K562 (cell line): ENCODE measurements around the gene ZMIZ1. TPM values are rescaled to one million over a fixed set of nuclear protein-coding genes. Genes with fewer than 3 reads are reported as not detected.
A peak's percentile ranks its signal among the peaks of the same experiment; 100 is the strongest.

Experiments
- CBFA2T2 ChIP-seq: fragments of 450-650 bp; conservative IDR thresholded peaks from 2 replicates; pipeline ENCODE4 v1.6.1; 2017; ENCODE audit warnings: mild to moderate bottlenecking
- E2F6 ChIP-seq, 2 experiments: IDR thresholded peaks; 2 replicates each; pipeline ENCODE4 v1.6.1; 2011; ENCODE audit warnings: borderline replicate concordance in 1 of 2, control low read depth in 1 of 2, low read depth in 1 of 2, low read length in 1 of 2, mild to moderate bottlenecking in 1 of 2, mixed read lengths in 1 of 2, moderate library complexity in 1 of 2; ENCODE audit not compliant: insufficient read depth in 1 of 2, insufficient read length in 1 of 2, poor library complexity in 1 of 2, severe bottlenecking in 1 of 2; ENCODE audit errors: extremely low read depth in 1 of 2
- GABPB1 ChIP-seq: sonication (generic); formaldehyde crosslinking; IDR thresholded peaks from 2 replicates; pipeline ENCODE4 v1.8.0; 2022; ENCODE audit warnings: mild to moderate bottlenecking, missing genetic modification reagents
- HDGF ChIP-seq: fragments of 450-650 bp; IDR thresholded peaks from 2 replicates; pipeline ENCODE4 v1.6.1; 2016
- MYNN ChIP-seq, 2 experiments: sonication (generic); formaldehyde crosslinking in 1 of 2; IDR thresholded peaks; 2 replicates each; pipeline versions ENCODE4 v1.5.0 to v1.6.1; 2016 to 2020; ENCODE audit warnings: antibody characterized with exemption in 1 of 2, missing genetic modification reagents in 1 of 2
- NEUROD1 ChIP-seq: fragments of 150-350 bp; IDR thresholded peaks from 2 replicates; pipeline ENCODE4 v1.6.1; 2014; ENCODE audit warnings: borderline replicate concordance, low read length, low read depth; ENCODE audit not compliant: partially characterized antibody
- NRF1 ChIP-seq, 2 experiments: fragments of 450-650 bp; IDR thresholded peaks in 1 of 2; conservative IDR thresholded peaks in 1 of 2; 2 replicates each; pipeline ENCODE4 v1.6.1; 2014; ENCODE audit warnings: mild to moderate bottlenecking in 2 of 2
- OTX1 ChIP-seq: fragments of 450-650 bp; formaldehyde crosslinking; IDR thresholded peaks from 2 replicates; pipeline ENCODE4 v1.4.0; 2022; ENCODE audit warnings: mild to moderate bottlenecking
- POLR3A ChIP-seq: IDR thresholded peaks from 2 replicates; pipeline ENCODE4 v1.6.1; 2011; ENCODE audit warnings: borderline replicate concordance, mild to moderate bottlenecking, moderate library complexity; ENCODE audit not compliant: insufficient read length, insufficient read depth; ENCODE audit errors: extremely low read depth
- RBBP5 ChIP-seq: fragments of 200-600 bp; sonication (generic); IDR thresholded peaks from 2 replicates; pipeline ENCODE4 v1.6.1; 2012; ENCODE audit warnings: borderline replicate concordance, mild to moderate bottlenecking, low read length, control low read depth, inconsistent platforms; ENCODE audit not compliant: insufficient read depth, poor library complexity, severe bottlenecking
- SAP30 ChIP-seq: fragments of 200-600 bp; sonication (generic); IDR thresholded peaks from 2 replicates; pipeline ENCODE4 v1.6.1; 2012; ENCODE audit warnings: borderline replicate concordance, low read depth, mild to moderate bottlenecking, moderate library complexity, low read length, control low read depth, inconsistent platforms; ENCODE audit not compliant: insufficient read depth, poor library complexity, severe bottlenecking
- SIX5 ChIP-seq, 2 experiments: IDR thresholded peaks; 2 replicates each; pipeline ENCODE4 v1.6.1; 2011; ENCODE audit warnings: low read length in 2 of 2, borderline replicate concordance in 1 of 2, low read depth in 1 of 2, mild to moderate bottlenecking in 1 of 2, moderate library complexity in 1 of 2; ENCODE audit not compliant: insufficient read depth in 1 of 2
- STAG1 ChIP-seq: sonication (generic); formaldehyde crosslinking; IDR thresholded peaks from 2 replicates; pipeline ENCODE4 v1.5.0; 2020; ENCODE audit warnings: missing genetic modification reagents, borderline replicate concordance
- ZNF174 ChIP-seq: fragments of 250-450 bp; sonication (Bioruptor Pico); IDR thresholded peaks from 2 replicates; pipeline ENCODE4 v1.4.0; 2020; ENCODE audit warnings: mild to moderate bottlenecking
- ZNF274 ChIP-seq: IDR thresholded peaks from 2 replicates; pipeline ENCODE4 v1.6.1; 2011; ENCODE audit warnings: low read depth, mild to moderate bottlenecking, low read length, moderate library complexity, borderline replicate concordance
- ZNF347 ChIP-seq: fragments of 450-650 bp; formaldehyde crosslinking; IDR thresholded peaks from 2 replicates; pipeline ENCODE4 v1.4.0; 2020; ENCODE audit warnings: low read depth, mild to moderate bottlenecking, moderate library complexity
- ZNF511 ChIP-seq: sonication (generic); formaldehyde crosslinking; IDR thresholded peaks from 2 replicates; pipeline ENCODE4 v1.8.0; 2022; ENCODE audit warnings: mild to moderate bottlenecking, missing genetic modification reagents
- ZNF785 ChIP-seq: fragments of 250-450 bp; sonication (Bioruptor Pico); IDR thresholded peaks from 2 replicates; pipeline ENCODE4 v1.4.0; 2020; ENCODE audit warnings: mild to moderate bottlenecking
- polyA plus RNA-seq, 8 experiments: library from polyadenylated mRNA; depleted of rRNA in 4 of 8; stranded (reverse) in 5 of 8; unstranded in 3 of 8; fragments of >200 nt; fragmentation: Nextera tagmentation in 2 of 8; fragmentation: Illumina TruSeq in 1 of 8; extraction: Ambion mirVana in 2 of 8; extraction: Trizol in 1 of 8; gene quantifications; 2 replicates each; pipeline versions ENCODE4 v1.2.1 to v1.2.3, GENCODE V29; 2011 to 2014; ENCODE audit warnings: inconsistent platforms in 1 of 8, missing spikeins in 1 of 8
- total RNA-seq, 7 experiments: library from RNA; depleted of rRNA in 6 of 7; stranded (reverse); fragments of >200 nt in 6 of 7; fragmentation: Illumina TruSeq in 2 of 7; extraction: Trizol in 2 of 7; gene quantifications; 2 replicates each; pipeline versions ENCODE4 v1.2.1 to v1.2.3, GENCODE V29; 2011 to 2021; ENCODE audit warnings: low replicate concordance in 1 of 7
- TF ChIP-seq, protein P1 (sequence below): sonication (generic); formaldehyde crosslinking; IDR thresholded peaks from 2 replicates; pipeline ENCODE4 v1.8.0; 2022; ENCODE audit warnings: missing genetic modification reagents, mild to moderate bottlenecking, borderline replicate concordance

The ZMIZ1 gene
- total and polyA plus RNA-seq, 9 of the 15 experiments (the other 6 are each of a cell fraction or from before 2014, with no cell fraction given), result 1.0 to 37.3 (median 4.3) TPM

- no peak for TF ChIP-seq NEUROD1
- TF ChIP-seq NRF1 (conservative IDR thresholded peaks at IDR 0.05 in 1 of 2, IDR thresholded peaks at IDR 0.05 in 1 of 2), result no peak
- no peak for TF ChIP-seq ZNF174 (CRISPR knock-in tag)
- no peak; the same call in 1 of the 2 replicates for TF ChIP-seq CBFA2T2
- TF ChIP-seq ZNF274, result no peak
- TF ChIP-seq, protein P1, sequence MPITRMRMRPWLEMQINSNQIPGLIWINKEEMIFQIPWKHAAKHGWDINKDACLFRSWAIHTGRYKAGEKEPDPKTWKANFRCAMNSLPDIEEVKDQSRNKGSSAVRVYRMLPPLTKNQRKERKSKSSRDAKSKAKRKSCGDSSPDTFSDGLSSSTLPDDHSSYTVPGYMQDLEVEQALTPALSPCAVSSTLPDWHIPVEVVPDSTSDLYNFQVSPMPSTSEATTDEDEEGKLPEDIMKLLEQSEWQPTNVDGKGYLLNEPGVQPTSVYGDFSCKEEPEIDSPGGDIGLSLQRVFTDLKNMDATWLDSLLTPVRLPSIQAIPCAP (CRISPR knock-in tag), result no peak
- TF ChIP-seq ZNF785 (CRISPR knock-in tag), result no peak
- TF ChIP-seq POLR3A, result no peak
- TF ChIP-seq MYNN (IDR thresholded peaks at IDR 0.05), result no peak
- no peak for TF ChIP-seq MYNN (CRISPR knock-in tag; IDR thresholded peaks at IDR 0.05)
- TF ChIP-seq GABPB1 (CRISPR knock-in tag), result no peak
- TF ChIP-seq STAG1 (CRISPR knock-in tag), result no peak
- TF ChIP-seq HDGF, result no peak
- no peak for TF ChIP-seq SAP30
- TF ChIP-seq OTX1 (CRISPR knock-in tag), result no peak
- TF ChIP-seq ZNF511 (CRISPR knock-in tag), result no peak
- TF ChIP-seq SIX5 (IDR thresholded peaks at IDR 0.05; ENCODE audit: borderline replicate concordance in 1 of 2, insufficient read depth in 1 of 2, low read depth in 1 of 2, low read length in 2 of 2), result no peak
- TF ChIP-seq ZNF347 (CRISPR knock-in tag), result no peak
- no peak for TF ChIP-seq RBBP5
- TF ChIP-seq E2F6 (IDR thresholded peaks at IDR 0.05; ENCODE audit: borderline replicate concordance in 1 of 2, extremely low read depth in 1 of 2, insufficient read depth in 1 of 2, insufficient read length in 1 of 2, low read depth in 1 of 2, low read length in 1 of 2, poor library complexity in 1 of 2, severe bottlenecking in 1 of 2), result peak; percentile 11 to 63
Observed at GRCh38 chr10:79188154-79188965, 119.6 kb downstream of the ZMIZ1 start (continued).
